A549 (cell line): Measurements from ENCODE around the gene MPI.
A peak's percentile ranks its signal among the peaks of the same experiment; 100 is the strongest.
"Not testable (repeated sequence)": the region's sequence is repeated elsewhere in the genome, so short reads cannot be mapped to it uniquely, and the experiment has no call there.

Experiments
- BHLHE40 ChIP-seq: IDR thresholded peaks from 2 replicates; pipeline ENCODE4 v1.6.1; 2012; ENCODE audit warnings: low read depth, low read length, inconsistent platforms
- EP300 ChIP-seq, 2 experiments: fragments of >200 bp; sonication (Bioruptor Twin); formaldehyde crosslinking; IDR thresholded peaks; 2 replicates in 1 of 2; 3 replicates in 1 of 2; pipeline ENCODE4 v1.6.1; 2016 to 2017
- FOXS1 ChIP-seq: fragments of 250-450 bp; sonication (Bioruptor Pico); IDR thresholded peaks from 2 replicates; pipeline ENCODE4 v1.5.0; 2020; ENCODE audit warnings: mild to moderate bottlenecking, moderate library complexity
- KDM5A ChIP-seq: fragments of 200-600 bp; sonication (generic); IDR thresholded peaks from 2 replicates; pipeline ENCODE4 v1.6.1; 2016; ENCODE audit warnings: antibody characterized with exemption, mild to moderate bottlenecking
- NPAS2 ChIP-seq: fragments of 250-450 bp; sonication (Bioruptor Pico); IDR thresholded peaks from 2 replicates; pipeline ENCODE4 v1.8.0; 2022; ENCODE audit warnings: mild to moderate bottlenecking, moderate library complexity, borderline replicate concordance
- POLR2A ChIP-seq: IDR thresholded peaks from 2 replicates; pipeline ENCODE4 v1.6.1; 2012; ENCODE audit warnings: mild to moderate bottlenecking, low read length
- RAD21 ChIP-seq, 2 experiments: fragments of >200 bp in 1 of 2; sonication (Bioruptor Twin) in 1 of 2; formaldehyde crosslinking in 1 of 2; IDR thresholded peaks in 1 of 2; conservative IDR thresholded peaks in 1 of 2; 2 replicates in 1 of 2; 3 replicates in 1 of 2; pipeline ENCODE4 v1.6.1; 2012 to 2018; ENCODE audit warnings: inconsistent platforms in 1 of 2
- RNF2 ChIP-seq: fragments of 200-600 bp; sonication (generic); IDR thresholded peaks from 2 replicates; pipeline ENCODE4 v1.6.1; 2016; ENCODE audit warnings: low read depth, mild to moderate bottlenecking, antibody characterized with exemption, moderate library complexity, borderline replicate concordance
- TP53 ChIP-seq: fragments of 250-450 bp; sonication (Bioruptor Pico); IDR thresholded peaks from 2 replicates; pipeline ENCODE4 v1.5.0; 2021; ENCODE audit warnings: mild to moderate bottlenecking, moderate library complexity
- TF ChIP-seq, protein P1 (sequence below): fragments of >200 bp; sonication (Bioruptor Twin); formaldehyde crosslinking; IDR thresholded peaks from 3 replicates; pipeline ENCODE4 v1.5.1; 2016
- TF ChIP-seq, protein P2 (sequence below): IDR thresholded peaks from 2 replicates; pipeline ENCODE4 v1.6.1; 2012
- TF ChIP-seq, protein P3 (sequence below): fragments of 200-600 bp; sonication (generic); IDR thresholded peaks from 2 replicates; pipeline ENCODE4 v1.6.1; 2016; ENCODE audit warnings: antibody characterized with exemption, mild to moderate bottlenecking, moderate library complexity

DNA sequence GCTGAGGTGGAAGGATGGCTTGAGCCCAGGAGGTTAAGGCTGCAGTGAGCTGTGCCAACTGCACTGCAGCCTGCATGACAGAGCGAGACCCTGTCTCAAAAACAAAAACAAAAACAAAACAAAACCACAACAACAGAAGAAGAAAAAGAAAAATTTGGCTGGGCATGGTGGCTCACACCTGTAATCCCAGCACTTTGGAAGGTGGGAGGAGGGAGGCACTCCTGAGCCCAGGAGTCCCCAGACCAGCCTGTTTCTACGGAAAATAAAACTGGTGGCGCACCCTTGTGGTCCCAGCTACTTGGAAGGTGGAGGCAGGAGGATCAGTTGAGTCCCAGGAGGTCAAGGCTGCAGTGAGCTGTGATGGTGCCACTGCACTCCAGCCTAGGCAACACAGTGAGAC lies 45.4 kb downstream of the MPI start:
- TF ChIP-seq, protein P1, sequence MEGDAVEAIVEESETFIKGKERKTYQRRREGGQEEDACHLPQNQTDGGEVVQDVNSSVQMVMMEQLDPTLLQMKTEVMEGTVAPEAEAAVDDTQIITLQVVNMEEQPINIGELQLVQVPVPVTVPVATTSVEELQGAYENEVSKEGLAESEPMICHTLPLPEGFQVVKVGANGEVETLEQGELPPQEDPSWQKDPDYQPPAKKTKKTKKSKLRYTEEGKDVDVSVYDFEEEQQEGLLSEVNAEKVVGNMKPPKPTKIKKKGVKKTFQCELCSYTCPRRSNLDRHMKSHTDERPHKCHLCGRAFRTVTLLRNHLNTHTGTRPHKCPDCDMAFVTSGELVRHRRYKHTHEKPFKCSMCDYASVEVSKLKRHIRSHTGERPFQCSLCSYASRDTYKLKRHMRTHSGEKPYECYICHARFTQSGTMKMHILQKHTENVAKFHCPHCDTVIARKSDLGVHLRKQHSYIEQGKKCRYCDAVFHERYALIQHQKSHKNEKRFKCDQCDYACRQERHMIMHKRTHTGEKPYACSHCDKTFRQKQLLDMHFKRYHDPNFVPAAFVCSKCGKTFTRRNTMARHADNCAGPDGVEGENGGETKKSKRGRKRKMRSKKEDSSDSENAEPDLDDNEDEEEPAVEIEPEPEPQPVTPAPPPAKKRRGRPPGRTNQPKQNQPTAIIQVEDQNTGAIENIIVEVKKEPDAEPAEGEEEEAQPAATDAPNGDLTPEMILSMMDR: peak; percentile 27; the same call in 2 of the 3 replicates
- TF ChIP-seq POLR2A; EP300 (IDR thresholded peaks at IDR 0.05); TP53 (CRISPR knock-in tag); KDM5A; BHLHE40; FOXS1 (CRISPR knock-in tag); RNF2; NPAS2 (CRISPR knock-in tag): not testable (repeated sequence)
- peak in 1 of 2 experiments; percentile 36; a peak in 2 of 5 replicates for TF ChIP-seq RAD21 (conservative IDR thresholded peaks at IDR 0.05 in 1 of 2, IDR thresholded peaks at IDR 0.05 in 1 of 2)
- TF ChIP-seq, protein P2, sequence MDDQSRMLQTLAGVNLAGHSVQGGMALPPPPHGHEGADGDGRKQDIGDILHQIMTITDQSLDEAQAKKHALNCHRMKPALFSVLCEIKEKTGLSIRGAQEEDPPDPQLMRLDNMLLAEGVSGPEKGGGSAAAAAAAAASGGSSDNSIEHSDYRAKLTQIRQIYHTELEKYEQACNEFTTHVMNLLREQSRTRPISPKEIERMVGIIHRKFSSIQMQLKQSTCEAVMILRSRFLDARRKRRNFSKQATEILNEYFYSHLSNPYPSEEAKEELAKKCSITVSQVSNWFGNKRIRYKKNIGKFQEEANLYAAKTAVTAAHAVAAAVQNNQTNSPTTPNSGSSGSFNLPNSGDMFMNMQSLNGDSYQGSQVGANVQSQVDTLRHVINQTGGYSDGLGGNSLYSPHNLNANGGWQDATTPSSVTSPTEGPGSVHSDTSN: not testable (repeated sequence)
- TF ChIP-seq, protein P3, sequence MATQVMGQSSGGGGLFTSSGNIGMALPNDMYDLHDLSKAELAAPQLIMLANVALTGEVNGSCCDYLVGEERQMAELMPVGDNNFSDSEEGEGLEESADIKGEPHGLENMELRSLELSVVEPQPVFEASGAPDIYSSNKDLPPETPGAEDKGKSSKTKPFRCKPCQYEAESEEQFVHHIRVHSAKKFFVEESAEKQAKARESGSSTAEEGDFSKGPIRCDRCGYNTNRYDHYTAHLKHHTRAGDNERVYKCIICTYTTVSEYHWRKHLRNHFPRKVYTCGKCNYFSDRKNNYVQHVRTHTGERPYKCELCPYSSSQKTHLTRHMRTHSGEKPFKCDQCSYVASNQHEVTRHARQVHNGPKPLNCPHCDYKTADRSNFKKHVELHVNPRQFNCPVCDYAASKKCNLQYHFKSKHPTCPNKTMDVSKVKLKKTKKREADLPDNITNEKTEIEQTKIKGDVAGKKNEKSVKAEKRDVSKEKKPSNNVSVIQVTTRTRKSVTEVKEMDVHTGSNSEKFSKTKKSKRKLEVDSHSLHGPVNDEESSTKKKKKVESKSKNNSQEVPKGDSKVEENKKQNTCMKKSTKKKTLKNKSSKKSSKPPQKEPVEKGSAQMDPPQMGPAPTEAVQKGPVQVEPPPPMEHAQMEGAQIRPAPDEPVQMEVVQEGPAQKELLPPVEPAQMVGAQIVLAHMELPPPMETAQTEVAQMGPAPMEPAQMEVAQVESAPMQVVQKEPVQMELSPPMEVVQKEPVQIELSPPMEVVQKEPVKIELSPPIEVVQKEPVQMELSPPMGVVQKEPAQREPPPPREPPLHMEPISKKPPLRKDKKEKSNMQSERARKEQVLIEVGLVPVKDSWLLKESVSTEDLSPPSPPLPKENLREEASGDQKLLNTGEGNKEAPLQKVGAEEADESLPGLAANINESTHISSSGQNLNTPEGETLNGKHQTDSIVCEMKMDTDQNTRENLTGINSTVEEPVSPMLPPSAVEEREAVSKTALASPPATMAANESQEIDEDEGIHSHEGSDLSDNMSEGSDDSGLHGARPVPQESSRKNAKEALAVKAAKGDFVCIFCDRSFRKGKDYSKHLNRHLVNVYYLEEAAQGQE: not testable (repeated sequence)
